Measurements from ENCODE around the gene TLE1. TPM values are rescaled to one million over a fixed set of nuclear protein-coding genes. Genes with fewer than 3 reads are reported as not detected.

The TLE1 gene
- total and polyA plus RNA-seq, 8 donors: 23.7 to 136 (median 58.7) TPM

DNA sequence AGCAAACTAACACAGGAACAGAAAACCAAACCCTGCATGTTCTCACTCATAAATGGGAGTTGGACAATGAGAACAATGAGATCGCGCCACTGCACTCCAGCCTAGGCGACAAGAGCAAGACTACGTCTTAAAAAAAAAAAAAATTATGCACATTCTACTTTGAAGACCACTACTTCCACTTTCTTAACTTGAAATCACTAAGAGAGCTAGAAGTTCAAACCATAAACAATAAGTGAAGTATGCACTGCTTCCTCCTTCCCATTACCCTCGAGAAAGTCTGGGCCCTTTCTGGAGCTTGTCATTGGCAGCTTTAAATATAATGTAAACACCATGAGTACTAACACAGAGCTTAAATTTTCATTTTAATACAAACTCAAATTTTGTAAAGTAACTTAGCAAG is 94.9 kb downstream of the TLE1 start:
- Histone ChIP-seq H3K4me3 (no peak overlapping the region), H3K27me3 (no peaks in the 10 kb centered on the region), H3K9me3 (no peaks in the 10 kb centered on the region), H3K36me3 (peaks cover 14 to 64% (median 58%) of the 10 kb centered on the region in 4 donors), H3K4me1 (peaks cover 8 to 60% (median 30%) of the 10 kb centered on the region in 4 donors), H3K27ac (no peak overlapping the region)
- no peak for TF ChIP-seq POLR2AphosphoS5 (IDR thresholded peaks at IDR 0.05)
- no peak for TF ChIP-seq POLR2A (IDR thresholded peaks at IDR 0.05)
- TF ChIP-seq, protein P1, sequence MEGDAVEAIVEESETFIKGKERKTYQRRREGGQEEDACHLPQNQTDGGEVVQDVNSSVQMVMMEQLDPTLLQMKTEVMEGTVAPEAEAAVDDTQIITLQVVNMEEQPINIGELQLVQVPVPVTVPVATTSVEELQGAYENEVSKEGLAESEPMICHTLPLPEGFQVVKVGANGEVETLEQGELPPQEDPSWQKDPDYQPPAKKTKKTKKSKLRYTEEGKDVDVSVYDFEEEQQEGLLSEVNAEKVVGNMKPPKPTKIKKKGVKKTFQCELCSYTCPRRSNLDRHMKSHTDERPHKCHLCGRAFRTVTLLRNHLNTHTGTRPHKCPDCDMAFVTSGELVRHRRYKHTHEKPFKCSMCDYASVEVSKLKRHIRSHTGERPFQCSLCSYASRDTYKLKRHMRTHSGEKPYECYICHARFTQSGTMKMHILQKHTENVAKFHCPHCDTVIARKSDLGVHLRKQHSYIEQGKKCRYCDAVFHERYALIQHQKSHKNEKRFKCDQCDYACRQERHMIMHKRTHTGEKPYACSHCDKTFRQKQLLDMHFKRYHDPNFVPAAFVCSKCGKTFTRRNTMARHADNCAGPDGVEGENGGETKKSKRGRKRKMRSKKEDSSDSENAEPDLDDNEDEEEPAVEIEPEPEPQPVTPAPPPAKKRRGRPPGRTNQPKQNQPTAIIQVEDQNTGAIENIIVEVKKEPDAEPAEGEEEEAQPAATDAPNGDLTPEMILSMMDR (IDR thresholded peaks at IDR 0.05): no peak
- TF ChIP-seq EP300 (IDR thresholded peaks at IDR 0.05): no peak
- WGBS, 5 donors: 80 to 88% (median 85%) methylated on average over 5 of the region's 5 CpGs
- intact Hi-C loops (cut with DNase I; ENCODE audit: low total_unique reads): no loop called here
- DNase-seq: no peak

DNA sequence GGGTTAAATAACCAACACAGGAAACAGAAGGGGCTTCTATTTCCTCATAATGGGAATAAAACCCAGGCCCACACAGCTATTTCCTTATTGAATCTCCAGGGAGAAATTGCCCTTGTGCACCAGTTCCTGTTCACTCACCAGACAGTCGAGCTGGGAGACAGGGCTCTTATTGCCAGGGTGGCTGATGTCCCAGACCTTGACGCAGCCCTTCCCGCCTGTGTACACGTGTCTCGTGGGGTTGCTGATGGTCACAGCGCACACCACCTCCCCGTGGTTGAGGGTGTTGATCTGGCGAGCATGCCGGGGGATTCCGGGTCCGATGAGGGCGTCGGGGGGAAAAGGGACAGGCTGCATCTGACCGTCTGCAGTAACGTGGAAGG is 96.5 kb downstream of the TLE1 start:
- Histone ChIP-seq H3K9me3 (no peaks in the 10 kb centered on the region), H3K27ac (peak overlapping the region in 2 of 5 donors; percentile 1 to 7), H3K27me3 (no peaks in the 10 kb centered on the region), H3K4me1 (peaks cover 17 to 66% (median 40%) of the 10 kb centered on the region in 4 donors), H3K36me3 (peaks cover 19 to 71% (median 68%) of the 10 kb centered on the region in 4 donors), H3K4me3 (no peak overlapping the region)
- peak in 1 of 2 donors; percentile 62 for DNase-seq
- 57 to 80% (median 63%) methylated on average over 15 of the region's 15 CpGs for WGBS, 5 donors
- intact Hi-C loops (cut with DNase I; ENCODE audit: low total_unique reads): no loop called here
- TF ChIP-seq, protein P1 (IDR thresholded peaks at IDR 0.05): no peak
- TF ChIP-seq POLR2AphosphoS5 (IDR thresholded peaks at IDR 0.05): no peak
- TF ChIP-seq EP300 (IDR thresholded peaks at IDR 0.05): no peak
- no peak for TF ChIP-seq POLR2A (IDR thresholded peaks at IDR 0.05)

DNA sequence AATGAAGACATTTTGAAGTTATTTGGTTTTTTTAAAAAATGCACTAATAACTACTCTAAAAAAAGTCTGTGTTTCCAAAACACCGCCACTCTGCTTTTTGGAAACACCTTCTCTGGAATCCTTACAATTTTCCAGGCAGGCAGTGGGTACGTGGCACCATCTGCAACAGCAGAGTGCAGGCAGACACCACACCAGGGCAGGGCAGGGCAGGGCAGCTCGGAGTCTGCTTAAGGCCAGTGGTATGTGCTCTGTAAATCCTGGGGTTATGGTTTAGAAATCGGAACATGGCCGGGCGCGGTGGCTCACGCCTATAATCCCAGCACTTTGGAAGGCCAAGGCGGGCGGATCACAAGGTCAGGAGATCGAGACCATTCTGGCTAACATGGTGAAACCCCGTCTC is 97.6 kb downstream of the TLE1 start:
- no peaks in the 10 kb centered on the region for H3K9me3 ChIP-seq
- intact Hi-C loops (cut with DNase I; ENCODE audit: low total_unique reads): no loop called here
- TF ChIP-seq, protein P1 (IDR thresholded peaks at IDR 0.05): no peak
- TF ChIP-seq EP300 (IDR thresholded peaks at IDR 0.05) (no peak), POLR2A (IDR thresholded peaks at IDR 0.05) (no peak), POLR2AphosphoS5 (IDR thresholded peaks at IDR 0.05) (no peak)
- H3K27ac ChIP-seq: no peak overlapping the region
- peaks cover 17 to 72% (median 44%) of the 10 kb centered on the region in 4 donors for H3K4me1 ChIP-seq
- 85 to 89% (median 88%) methylated on average over 10 to 12 of the region's 12 CpGs for WGBS, 5 donors
- H3K27me3 ChIP-seq: no peaks in the 10 kb centered on the region
- H3K4me3 ChIP-seq: no peak overlapping the region
- no peak for DNase-seq
- peaks cover 19 to 64% (median 59%) of the 10 kb centered on the region in 4 donors for H3K36me3 ChIP-seq

DNA sequence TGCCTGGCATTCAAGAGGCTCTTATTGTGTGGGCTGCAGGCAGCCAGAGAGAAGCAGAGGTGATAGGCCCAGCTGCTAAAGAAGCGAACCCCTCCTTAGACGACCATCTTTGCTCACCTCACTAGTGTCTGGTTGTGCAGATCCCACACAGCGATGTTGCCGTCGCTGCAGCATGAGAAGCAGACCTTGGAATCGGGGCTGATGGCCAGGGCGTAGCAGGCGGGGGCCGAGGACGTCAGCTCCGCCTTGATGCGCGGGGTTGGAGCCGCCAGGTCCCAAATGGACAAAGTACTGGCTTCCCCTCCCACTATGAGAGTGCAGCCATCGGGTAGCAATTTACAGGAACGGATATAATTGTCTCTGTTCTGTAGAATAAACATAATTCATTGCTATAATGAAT is 98.7 kb downstream of the TLE1 start:
- peaks cover 17 to 67% (median 44%) of the 10 kb centered on the region in 4 donors for H3K4me1 ChIP-seq
- no peak overlapping the region for H3K4me3 ChIP-seq
- 90 to 96% (median 94%) methylated on average over 16 of the region's 16 CpGs for WGBS, 5 donors
- TF ChIP-seq EP300 (IDR thresholded peaks at IDR 0.05) (no peak), POLR2AphosphoS5 (IDR thresholded peaks at IDR 0.05) (no peak), POLR2A (IDR thresholded peaks at IDR 0.05) (no peak)
- TF ChIP-seq, protein P1 (IDR thresholded peaks at IDR 0.05): no peak
- no peak for DNase-seq
- no peaks in the 10 kb centered on the region for H3K27me3 ChIP-seq
- H3K36me3 ChIP-seq: peaks cover 19 to 65% (median 60%) of the 10 kb centered on the region in 4 donors
- no peak overlapping the region for H3K27ac ChIP-seq
- H3K9me3 ChIP-seq: no peaks in the 10 kb centered on the region
- intact Hi-C loops (cut with DNase I; ENCODE audit: low total_unique reads): no loop called here

All from stomach (tissue), 9 donors.